AG09319 (cell line): ENCODE data around the gene KCTD8.
"Not testable (repeated sequence)": the region's sequence is repeated elsewhere in the genome, so short reads cannot be mapped to it uniquely, and the experiment has no call there.

Source experiments
- DNase-seq: peaks from one replicate; pipeline ENCODE4 v3.0.0-alpha.2; 2010; ENCODE audit warnings: low read depth; ENCODE audit errors: extremely low read depth
- CTCF ChIP-seq: IDR thresholded peaks from 2 replicates; pipeline ENCODE4 v1.5.1; 2011; ENCODE audit warnings: low read depth, mild to moderate bottlenecking, inconsistent platforms, low read length, moderate library complexity

KCTD8 gene

GRCh38 chr4:44221407-44221806 is 227.2 kb downstream of the KCTD8 start:
- DNase-seq = no peak
- no peak for TF ChIP-seq CTCF

GRCh38 chr4:44210750-44211149 is 237.9 kb downstream of the KCTD8 start:
- no peak for DNase-seq
- TF ChIP-seq CTCF = no peak

- no peak for TF ChIP-seq CTCF
- no peak for DNase-seq
These were observed 251.8 kb downstream of the KCTD8 start for GRCh38 chr4:44196796-44197195.

GRCh38 chr4:44194365-44194764 is 254.2 kb downstream of the KCTD8 start:
- no peak for DNase-seq
- no peak for TF ChIP-seq CTCF

- DNase-seq = no peak
- no peak for TF ChIP-seq CTCF
These were observed 261.8 kb downstream of the KCTD8 start for GRCh38 chr4:44186850-44187246.

GRCh38 chr4:44186096-44186849 is 262.3 kb downstream of the KCTD8 start:
- no peak for DNase-seq
- no peak for TF ChIP-seq CTCF

GRCh38 chr4:44181491-44182349 is 266.9 kb downstream of the KCTD8 start:
- DNase-seq = not testable (repeated sequence)

GRCh38 chr4:44167766-44168165 is 280.8 kb downstream of the KCTD8 start:
- DNase-seq = not testable (repeated sequence)
